HG03520 (cell line): ENCODE data around the gene SPDYE16.
"Not testable (repeated sequence)": the region's sequence is repeated elsewhere in the genome, so short reads cannot be mapped to it uniquely, and the experiment has no call there.

Experiments
- ATAC-seq: cut with Tn5 transposase; IDR thresholded peaks from one replicate; pipeline ENCODE4 v1.9.1; 2021; ENCODE audit warnings: mild to moderate bottlenecking, moderate library complexity; ENCODE audit not compliant: unreplicated experiment

The SPDYE16 gene, protein sequence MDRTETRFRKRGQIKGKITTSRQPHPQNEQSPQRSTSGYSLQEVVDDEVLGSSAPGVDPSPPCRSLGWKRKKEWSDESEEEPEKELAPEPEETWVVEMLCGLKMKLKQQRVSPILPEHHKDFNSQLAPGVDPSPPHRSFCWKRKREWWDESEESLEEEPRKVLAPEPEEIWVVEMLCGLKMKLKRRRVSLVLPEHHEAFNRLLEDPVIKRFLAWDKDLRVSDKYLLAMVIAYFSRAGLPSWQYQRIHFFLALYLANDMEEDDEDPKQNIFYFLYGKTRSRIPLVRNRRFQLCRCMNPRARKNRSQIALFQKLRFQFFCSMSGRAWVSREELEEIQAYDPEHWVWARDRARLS

DNA sequence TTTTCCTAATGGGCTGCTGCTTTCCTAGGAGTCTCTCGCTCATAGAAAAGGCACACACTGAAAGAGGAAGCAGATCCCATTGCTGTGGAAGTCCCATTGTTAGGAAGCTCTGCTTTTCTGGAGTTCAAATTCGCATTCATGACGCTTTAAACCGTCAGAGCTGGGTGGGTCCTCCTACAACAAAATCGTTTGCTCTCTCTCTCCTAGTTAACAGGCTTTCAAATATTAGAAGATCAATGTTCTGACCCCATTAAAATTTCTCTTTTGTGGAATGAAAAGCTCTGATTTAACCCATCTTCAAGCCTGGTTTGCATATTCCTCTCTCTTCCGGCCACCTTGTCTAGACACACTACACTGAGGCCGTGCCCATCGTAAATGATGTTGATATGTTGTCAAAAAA lies at the start of gene SPDYE16:
Gene SPDYE16 (minus strand): TSS at position 101 of the 400 bp plus-strand sequence. CDS start 1,838 bp downstream, outside the sequence.
- not testable (repeated sequence) for ATAC-seq

DNA sequence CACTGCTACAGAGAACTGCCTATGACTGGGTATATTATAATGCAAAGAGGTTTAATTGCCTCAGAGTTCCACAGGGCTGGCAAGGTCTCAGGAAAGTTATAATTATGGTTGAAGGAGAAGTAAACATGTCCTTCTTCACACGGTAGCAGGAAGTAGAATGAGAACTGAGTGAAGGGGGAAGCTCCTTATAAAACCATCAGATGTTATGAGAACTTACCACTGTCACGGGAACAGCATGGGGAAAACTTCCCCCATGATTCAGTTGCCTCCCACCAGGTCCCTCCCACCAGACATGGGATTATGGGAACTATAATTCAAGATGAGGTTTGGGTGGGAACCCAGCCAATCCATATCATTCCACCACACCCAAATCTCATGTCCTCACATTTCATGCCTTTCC lies 49.6 kb upstream of the SPDYE16 start:
- not testable (repeated sequence) for ATAC-seq

DNA sequence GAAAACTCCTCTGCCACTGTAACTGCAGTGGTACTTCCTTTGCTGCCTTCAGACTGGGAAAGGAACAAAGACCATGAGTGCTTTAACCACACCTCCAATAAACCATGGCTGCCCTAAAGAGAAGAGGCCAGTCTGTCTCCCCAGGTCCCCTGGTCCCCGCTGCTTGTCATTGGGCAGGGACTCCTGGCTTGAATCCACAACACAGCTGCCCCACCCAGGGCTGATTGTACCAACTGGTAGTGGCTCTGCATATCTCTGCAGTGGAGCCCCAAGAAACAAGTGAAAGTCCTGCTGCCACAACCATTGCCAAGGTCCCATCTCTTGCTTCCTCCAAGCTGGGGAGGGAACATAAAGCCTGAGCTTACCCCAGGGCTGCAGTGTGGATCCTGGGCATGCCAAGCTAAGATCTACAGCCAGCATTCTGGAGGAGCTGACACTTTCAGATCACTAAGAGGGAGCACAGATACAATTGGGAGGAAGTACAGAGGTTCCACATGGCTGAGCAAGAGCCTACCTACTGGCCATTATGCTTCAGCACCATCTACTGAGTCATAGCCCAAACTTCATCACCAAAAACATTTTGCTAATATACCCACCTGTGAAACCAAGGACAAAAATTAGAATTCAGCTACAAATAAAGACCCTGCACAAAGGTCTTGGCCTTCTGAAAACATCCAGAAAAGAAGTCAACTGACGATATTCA lies 48.7 kb upstream of the SPDYE16 start:
- ATAC-seq: peak; percentile 51

DNA sequence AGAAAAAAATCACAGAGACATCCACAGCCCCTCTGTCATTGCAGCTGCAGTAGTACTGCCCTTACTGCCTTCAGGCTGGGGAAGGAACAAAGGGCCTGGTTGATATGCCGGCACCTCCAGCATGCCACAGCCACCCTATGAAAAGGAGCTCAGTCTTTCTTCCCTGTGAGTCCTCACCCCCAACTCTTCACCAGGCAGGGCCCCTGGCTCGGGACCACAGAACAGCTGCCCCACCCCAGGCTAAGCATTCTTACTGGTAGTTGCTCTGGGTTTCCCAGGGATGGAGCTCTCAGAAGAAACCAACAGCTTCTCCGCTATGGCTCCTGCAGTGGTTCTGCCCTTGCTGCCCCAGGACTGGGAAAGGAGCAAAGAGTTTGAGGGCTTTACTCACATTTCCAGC lies 47.9 kb upstream of the SPDYE16 start:
- not testable (repeated sequence) for ATAC-seq

DNA sequence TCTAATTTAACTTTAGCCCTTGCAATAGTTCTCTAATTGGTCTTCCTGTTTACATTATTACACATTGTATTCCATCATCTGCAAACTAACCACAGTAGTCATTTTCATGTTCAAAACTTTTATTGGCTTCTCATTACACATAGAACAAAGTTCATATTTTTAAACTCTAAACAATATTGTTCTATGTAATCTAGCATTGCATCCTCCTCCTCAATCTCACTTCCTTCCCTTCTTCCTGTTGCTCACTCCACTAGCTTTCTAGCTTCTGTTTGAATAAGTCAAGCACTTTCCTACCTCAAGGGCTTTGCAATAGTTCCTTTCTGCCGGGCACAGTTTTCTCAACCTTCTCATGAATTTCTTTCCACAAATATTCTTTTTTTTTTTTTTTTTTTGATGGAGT lies 45.5 kb upstream of the SPDYE16 start:
- not testable (repeated sequence) for ATAC-seq

DNA sequence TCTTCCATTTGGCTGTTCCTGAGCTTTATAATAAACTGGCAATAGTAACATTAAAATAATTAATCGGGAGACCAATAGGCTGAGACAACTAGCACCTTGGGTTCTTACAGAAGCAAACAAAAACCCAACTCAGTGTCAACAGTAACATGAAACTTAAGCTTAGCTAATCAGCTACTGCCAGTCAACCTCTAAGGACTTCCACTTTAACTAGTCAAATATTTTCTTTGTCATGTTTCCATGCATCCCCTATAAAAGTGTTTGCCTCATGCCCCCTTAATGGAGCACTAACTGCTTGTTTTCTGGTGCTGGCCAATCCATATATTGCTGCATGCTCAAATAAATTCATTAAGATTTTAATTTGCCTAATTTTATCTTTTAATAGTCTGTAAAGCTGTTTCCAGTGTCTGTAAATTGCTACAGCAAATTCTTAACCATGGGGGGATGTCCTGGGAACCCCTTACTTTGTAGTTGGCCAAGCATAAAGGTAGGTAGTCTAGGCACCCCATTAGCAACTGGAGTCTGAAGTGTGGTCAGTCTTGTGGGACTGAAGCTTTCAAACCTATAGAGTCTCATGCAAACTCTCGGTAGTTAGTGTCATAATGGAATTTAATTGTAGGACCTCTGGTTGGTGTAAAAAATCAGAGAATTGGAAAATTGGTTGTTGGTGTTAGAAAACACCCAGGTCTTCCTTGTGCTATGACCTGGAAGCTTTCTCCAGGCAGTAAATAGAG lies 43.7 kb upstream of the SPDYE16 start:
- not testable (repeated sequence) for ATAC-seq

DNA sequence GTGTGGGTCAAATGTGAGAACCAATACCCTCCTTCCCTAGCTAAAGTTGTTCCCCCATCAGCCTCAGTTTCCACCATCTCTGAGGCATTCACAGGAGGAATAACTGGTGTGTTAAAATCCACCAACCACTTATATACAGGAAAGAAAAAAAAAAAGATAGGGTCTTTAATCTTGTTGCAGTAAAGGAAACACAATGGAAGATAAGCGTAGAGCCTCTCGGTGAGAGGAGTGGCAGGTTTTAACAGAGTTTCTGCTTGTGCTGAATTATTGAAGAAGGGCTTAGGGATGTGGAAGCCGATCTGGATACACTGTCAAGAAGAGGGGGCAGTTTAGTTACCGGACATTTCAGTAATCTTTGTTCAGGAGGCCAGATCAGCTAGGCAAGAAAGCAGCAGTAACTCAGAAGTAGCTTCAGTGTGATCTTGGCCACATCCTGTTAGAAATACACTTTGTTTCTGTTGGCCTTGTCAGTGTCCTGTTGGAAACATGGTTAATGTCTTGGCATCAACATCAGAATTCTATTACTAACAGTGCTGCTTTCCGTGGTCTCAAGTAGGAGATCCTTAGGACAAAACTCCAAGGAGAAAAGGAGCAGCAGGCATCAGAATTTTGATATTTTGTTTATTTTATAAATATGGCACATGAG lies 40.7 kb upstream of the SPDYE16 start:
- ATAC-seq: not testable (repeated sequence)

DNA sequence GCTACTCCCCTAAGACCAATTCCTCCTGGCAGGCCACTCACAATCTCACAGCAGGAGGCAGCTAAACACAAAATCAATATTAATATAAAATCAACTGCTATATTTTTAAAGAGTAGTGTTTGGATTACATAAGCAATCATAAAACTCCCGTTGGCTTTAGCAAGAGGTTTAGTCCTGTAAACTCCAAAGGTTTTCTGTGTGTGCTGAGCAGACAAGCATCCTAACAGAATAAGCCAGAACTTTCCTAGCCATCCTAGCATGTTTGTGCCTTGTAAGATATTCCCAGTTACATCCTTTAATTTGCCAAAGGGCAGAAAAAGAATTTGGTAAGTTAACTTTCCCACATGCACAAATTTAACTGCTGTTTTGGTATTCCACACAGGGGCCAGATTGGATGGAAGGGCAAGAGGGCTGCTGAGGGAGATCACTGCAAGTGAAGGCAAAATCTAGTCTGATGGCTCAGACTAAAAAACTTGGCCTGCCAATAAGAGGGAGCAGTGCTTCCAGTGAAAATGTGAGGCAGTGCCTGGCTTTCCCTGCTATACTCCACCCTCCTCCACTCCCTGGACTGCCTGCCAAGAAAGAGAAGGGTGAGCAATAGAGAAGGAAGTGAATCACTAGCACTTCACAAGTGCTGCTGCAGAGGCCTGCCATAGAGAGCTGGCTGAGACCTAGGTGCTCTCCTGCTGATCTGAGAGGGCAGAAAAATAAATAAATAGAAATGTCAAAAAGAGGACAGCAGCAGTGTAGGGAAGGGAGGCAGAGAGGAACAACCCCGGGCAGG lies 39.9 kb upstream of the SPDYE16 start:
- not testable (repeated sequence) for ATAC-seq

DNA sequence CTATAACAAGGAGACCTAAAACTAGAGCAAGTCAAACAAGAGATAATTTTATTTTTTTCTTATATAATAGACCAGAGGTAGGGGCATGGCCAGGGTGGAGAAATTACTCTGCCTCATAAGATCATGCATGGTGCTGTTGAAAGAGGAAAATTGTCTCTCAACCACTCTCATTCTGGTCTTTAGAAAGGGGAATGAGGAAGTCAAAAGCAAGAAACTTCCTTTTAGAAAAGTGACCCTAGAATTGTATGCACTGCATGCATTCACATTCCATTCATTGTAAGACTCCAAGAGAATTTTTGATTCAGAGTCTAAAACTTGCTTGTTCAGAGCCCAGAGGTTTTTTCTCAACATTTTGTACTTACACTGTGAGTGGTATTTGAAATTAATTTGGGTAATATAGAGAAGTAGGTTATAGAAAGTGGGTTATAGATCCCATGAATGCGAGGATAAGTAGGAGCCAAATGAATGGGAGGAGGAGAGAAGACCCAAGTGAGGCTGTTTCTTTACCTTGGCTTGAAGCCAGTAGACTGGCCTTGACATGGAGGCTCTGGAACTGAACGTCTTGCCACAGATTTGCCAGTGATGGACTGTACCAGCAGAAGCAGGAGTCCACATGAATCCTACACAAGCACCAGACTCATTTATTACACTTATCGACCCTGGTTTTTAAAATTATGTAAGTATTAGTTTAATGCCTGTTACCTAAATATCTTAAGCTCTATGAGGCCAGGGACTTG lies 33.0 kb upstream of the SPDYE16 start:
- ATAC-seq: not testable (repeated sequence)

DNA sequence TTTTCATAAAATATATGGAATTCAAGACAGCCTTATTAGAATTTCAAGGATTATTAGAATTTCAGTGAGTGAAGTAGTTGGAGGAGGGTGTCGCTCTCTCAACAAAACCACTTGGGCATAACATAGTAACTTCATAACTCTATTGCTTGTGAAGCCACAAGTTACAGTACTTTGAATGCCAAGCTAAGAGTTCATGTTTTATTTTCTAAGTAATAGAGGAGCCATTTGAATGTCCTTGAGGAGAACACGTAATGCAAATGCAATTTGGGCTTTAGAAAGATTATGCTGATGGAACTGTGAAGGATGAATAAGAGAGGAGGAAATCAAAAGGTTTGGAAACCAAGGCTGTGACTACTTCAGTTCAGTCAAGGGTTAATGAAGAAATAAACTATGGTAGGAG lies 32.3 kb upstream of the SPDYE16 start:
- not testable (repeated sequence) for ATAC-seq

DNA sequence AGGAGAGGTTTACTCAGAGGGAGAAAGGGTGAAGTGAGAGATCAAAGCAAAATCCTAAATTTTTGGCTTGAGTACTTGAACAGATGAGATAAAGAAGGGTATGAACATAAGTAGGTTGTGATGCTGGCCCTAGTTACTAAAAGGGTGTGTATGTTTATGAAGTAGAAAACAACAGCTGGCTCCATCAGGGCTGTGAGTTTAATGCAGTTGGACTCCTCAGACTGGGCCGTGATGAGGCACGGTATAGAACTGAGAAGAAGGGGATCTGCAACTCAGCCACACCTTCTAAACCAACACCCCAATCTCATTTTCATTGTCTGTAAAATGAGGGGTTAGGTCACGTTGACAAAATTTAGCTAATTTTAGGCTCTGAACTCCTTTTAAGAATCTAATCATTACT lies 29.2 kb upstream of the SPDYE16 start:
- ATAC-seq: not testable (repeated sequence)

DNA sequence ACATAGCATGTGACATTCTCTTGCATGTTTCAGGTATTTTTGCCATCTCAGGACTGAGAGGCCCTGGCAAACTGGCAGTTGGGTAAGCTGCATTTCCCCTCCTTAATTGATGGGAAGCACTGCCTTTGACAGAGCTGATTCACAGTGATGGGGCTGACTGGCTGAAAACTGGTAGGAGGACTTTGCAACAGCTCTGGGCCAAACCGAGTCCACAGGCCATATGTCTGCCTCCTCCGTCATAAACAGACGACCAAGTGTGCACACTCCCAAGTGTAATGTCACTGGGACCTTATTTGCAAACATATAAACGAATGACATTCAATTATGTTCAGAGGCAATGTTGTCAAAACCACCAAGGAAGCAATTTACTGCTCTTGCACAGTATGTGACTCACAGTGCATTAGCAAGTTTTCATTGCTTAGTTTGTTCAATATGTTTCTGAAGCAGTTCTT lies 27.3 kb upstream of the SPDYE16 start:
- ATAC-seq: not testable (repeated sequence)

DNA sequence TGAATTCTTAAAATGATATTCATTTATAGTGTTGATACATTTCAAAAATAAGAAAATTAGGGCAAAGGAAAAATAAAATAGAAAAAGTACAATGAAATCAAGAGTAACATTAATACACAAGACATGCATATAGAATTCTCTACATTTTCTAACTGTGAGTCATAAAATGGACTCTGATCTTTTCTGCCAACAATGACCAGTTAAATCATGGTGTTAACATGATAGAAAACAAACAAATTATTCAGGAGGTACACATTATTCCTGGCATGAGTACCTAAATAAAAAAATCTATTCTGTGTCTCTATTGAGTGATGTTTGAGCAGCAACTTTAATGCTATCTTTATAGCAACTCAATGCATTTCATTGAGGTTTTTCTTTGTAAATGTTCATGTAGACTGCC lies 25.6 kb upstream of the SPDYE16 start:
- not testable (repeated sequence) for ATAC-seq

DNA sequence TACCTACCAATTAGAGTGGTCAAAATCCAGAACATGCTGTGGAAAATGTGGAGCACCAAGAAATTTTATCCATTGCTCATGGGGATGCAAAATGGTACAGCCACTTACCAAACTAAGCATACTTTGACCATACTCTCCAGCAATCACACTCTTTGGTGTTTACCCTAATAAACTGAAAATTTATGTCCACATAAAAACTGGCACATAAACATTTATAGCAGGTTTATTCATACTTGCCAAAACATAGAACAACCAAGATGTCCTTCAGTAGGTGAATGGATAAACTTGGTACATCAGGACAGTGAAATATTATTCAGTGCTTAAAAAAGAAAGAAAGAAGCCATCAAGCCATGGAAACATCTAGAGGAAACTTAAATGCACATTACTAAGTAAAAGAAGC lies 24.7 kb upstream of the SPDYE16 start:
- not testable (repeated sequence) for ATAC-seq

DNA sequence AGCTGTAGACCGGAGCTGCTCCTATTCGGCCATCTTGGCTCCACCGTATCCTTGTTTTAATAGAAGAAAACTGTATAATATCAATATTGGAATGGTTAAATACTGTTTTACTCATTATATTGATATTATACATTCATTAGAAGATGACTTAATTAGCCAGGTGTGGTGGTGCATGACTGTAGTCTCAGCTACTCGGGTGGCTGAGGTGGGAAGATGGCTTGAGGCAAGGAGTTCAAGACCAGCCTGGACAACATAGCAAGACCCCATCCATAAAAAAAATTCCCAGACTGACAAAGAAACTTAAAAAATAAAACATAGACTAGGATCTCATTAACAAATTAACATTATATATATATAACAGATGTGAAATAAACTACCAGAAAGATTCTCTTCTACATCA lies 24.2 kb upstream of the SPDYE16 start:
- not testable (repeated sequence) for ATAC-seq

DNA sequence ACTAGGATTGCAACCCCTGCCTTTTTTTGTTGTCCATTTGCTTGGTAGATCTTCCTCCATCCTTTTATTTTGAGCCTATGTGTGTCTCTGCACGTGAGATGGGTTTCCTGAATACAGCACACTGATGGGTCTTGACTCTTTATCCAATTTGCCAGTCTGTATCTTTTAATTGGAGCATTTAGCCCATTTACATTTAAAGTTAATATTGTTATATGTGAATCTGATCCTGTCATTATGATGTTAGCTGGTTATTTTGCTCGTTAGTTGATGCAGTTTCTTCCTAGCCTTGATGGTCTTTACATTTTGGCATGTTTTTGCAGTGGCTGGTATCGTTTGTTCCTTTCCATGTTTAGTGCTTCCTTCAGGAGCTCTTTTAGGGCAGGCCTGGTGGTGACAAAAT lies 21.9 kb upstream of the SPDYE16 start:
- not testable (repeated sequence) for ATAC-seq

DNA sequence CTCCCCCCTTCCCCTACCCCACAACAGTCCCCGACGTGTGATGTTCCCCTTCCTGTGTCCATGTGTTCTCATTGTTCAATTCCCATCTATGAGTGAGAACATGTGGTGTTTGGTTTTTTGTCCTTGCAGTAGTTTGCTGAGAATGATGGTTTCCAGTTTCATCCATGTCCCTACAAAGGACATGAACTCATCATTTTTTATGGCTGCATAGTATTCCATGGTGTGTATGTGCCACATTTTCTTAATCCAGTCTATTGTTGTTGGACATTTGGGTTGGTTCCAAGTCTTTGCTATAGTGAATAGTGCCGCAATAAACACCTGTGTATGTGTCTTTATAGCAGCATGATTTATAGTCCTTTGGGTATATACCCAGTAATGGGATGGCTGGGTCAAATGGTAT lies 18.2 kb upstream of the SPDYE16 start:
- not testable (repeated sequence) for ATAC-seq

DNA sequence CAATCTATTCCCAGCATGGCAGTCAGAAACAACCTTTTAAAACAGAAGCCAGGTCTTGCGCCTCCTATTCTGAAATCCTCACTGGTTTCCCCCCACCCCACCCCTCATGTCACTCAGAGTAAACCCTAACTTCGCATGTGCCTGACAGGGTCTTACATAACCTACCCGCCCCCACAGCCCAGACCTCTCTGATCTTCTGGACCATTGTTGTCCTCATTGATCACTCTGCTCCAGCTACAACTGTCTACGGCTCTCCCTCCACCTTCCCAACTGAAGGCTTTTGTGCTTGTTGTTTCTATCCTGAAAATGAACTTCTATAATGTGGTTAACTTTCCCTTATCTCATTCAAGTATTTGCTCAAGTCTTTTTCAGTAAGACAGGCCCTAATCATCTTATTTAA lies 17.1 kb upstream of the SPDYE16 start:
- not testable (repeated sequence) for ATAC-seq

DNA sequence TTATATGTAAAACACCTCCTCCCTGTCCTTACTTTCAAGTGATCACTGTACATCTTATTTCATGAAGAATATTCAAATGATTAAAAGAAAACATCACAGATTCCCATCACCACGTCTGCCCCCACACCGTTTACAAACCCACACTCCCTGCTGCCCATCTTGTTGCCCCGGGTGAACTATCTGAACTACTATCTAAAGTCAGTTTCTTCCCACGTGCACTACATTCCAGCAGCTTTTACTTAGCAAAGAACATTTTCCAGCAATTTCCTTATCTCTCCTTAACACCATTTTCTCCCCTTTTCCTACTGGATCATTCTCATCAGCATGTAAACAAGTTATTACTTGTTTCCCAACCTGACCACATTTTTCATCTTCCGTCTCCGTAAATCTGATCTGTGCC lies 16.6 kb upstream of the SPDYE16 start:
- not testable (repeated sequence) for ATAC-seq
